ENCODE data around the gene SORCS2.

Gene SORCS2

DNA sequence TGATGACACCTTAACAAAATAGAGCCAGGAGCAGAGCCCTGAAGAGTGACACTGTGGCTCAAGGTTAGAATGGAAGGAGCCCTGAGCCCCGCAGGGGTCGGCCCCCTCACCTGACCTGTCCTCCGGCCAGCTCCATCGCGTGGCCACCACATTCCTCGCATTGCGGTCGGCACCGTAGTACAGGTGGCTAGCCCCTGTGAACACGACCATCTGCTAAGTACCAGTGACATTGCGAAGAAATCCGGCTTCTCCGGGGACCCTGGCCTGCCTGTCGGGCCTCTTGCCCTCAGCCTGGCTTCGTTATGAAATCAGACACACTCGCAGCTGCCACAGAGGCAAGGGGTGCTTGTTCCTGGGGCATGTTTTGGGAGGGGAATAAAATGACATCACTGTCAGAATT is 568.4 kb downstream of the SORCS2 start:
- Histone ChIP-seq H3K4me2 (ENCODE audit: low read length) (no peak overlapping the region), H3K36me3 (ENCODE audit: control insufficient read depth, low read length) (no peaks in the 10 kb centered on the region), H3K9me2 (replicated peaks; ENCODE audit: control insufficient read depth, low read length) (no peaks in the 10 kb centered on the region), H3K4me3 (ENCODE audit: low read length) (no peak overlapping the region), H3K4me1 (ENCODE audit: control insufficient read depth, low read length) (peaks cover 9% of the 10 kb centered on the region), H4K20me1 (ENCODE audit: control insufficient read depth, insufficient read depth, low read depth, low read length) (no peaks in the 10 kb centered on the region), H3K9me3 (ENCODE audit: control insufficient read depth, insufficient read depth, low read length) (no peaks in the 10 kb centered on the region), H3K79me2 (ENCODE audit: control insufficient read depth, low read length) (no peaks in the 10 kb centered on the region), H3F3A (ENCODE audit: control insufficient read depth, insufficient read depth) (no peaks in the 10 kb centered on the region), H3K27ac (ENCODE audit: low read depth, low read length) (no peak overlapping the region), H3K27me3 (ENCODE audit: control insufficient read depth, low read length) (peaks cover 13% of the 10 kb centered on the region)
- TF ChIP-seq EZH2phosphoT487 (IDR thresholded peaks at IDR 0.05; ENCODE audit: borderline replicate concordance, low read length) (no peak), CTCF (IDR thresholded peaks at IDR 0.05; ENCODE audit: low read depth, low read length, poor library complexity, severe bottlenecking) (no peak)

DNA sequence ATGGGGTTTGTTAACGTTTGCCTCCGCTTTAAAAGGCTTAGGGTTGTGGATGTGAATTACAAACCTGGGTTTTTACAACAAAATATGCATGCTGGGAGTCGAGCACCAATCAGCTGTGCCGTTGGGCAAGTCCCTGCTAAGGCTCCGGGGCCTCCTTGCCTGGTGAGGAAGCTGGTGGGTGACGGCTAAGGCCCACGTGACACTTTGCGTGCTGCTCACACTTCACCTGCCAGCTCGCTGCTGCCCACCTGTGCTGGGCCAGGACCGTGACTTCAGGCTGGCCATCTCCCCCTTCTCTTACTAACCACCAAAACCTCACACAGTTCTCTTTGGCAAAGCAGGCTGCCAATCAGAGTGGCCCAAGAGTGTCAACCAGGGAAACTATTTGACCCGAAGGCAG is 569.0 kb downstream of the SORCS2 start:
- Histone ChIP-seq H3K4me3 (ENCODE audit: low read length) (no peak overlapping the region), H3K4me2 (ENCODE audit: low read length) (no peak overlapping the region), H3K9me2 (replicated peaks; ENCODE audit: control insufficient read depth, low read length) (no peaks in the 10 kb centered on the region), H3K27me3 (ENCODE audit: control insufficient read depth, low read length) (peaks cover 13% of the 10 kb centered on the region), H3F3A (ENCODE audit: control insufficient read depth, insufficient read depth) (no peaks in the 10 kb centered on the region), H3K79me2 (ENCODE audit: control insufficient read depth, low read length) (no peaks in the 10 kb centered on the region), H3K9me3 (ENCODE audit: control insufficient read depth, insufficient read depth, low read length) (no peaks in the 10 kb centered on the region), H4K20me1 (ENCODE audit: control insufficient read depth, insufficient read depth, low read depth, low read length) (no peaks in the 10 kb centered on the region), H3K36me3 (ENCODE audit: control insufficient read depth, low read length) (no peaks in the 10 kb centered on the region), H3K4me1 (ENCODE audit: control insufficient read depth, low read length) (peaks cover 9% of the 10 kb centered on the region), H3K27ac (ENCODE audit: low read depth, low read length) (no peak overlapping the region)
- TF ChIP-seq EZH2phosphoT487 (IDR thresholded peaks at IDR 0.05; ENCODE audit: borderline replicate concordance, low read length) (no peak), CTCF (IDR thresholded peaks at IDR 0.05; ENCODE audit: low read depth, low read length, poor library complexity, severe bottlenecking) (no peak)

DNA sequence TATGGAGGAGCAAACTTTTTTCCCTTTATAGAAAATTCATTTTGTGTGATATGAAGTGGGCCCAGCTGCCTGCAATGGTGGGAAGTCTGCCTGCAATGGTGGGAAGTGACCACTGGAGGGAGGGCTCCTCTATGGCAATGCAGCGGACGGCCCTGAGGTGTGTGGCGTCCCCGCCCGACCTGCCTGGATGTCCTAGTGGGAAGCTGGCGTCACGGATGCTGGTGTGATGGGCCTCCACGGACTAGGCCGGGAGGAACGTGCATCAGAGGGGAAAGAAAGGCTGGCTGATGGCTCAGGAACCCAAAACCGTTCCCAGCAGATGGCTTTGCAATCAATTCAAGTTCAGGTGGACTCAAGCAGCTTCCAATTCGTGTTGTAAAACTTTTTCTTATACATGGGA is 569.4 kb downstream of the SORCS2 start:
- H3K27me3 ChIP-seq (ENCODE audit: control insufficient read depth, low read length), result peaks cover 13% of the 10 kb centered on the region
- TF ChIP-seq EZH2phosphoT487 (IDR thresholded peaks at IDR 0.05; ENCODE audit: borderline replicate concordance, low read length) (no peak), CTCF (IDR thresholded peaks at IDR 0.05; ENCODE audit: low read depth, low read length, poor library complexity, severe bottlenecking) (peak; percentile 83)
- H3K4me2 ChIP-seq (ENCODE audit: low read length), result no peak overlapping the region
- no peak overlapping the region for H3K27ac ChIP-seq (ENCODE audit: low read depth, low read length)
- H3K4me3 ChIP-seq (ENCODE audit: low read length), result no peak overlapping the region
- no peaks in the 10 kb centered on the region for H3K9me3 ChIP-seq (ENCODE audit: control insufficient read depth, insufficient read depth, low read length)
- no peaks in the 10 kb centered on the region for H3K79me2 ChIP-seq (ENCODE audit: control insufficient read depth, low read length)
- no peaks in the 10 kb centered on the region for H3K9me2 ChIP-seq (replicated peaks; ENCODE audit: control insufficient read depth, low read length)
- no peaks in the 10 kb centered on the region for H3F3A ChIP-seq (ENCODE audit: control insufficient read depth, insufficient read depth)
- H3K36me3 ChIP-seq (ENCODE audit: control insufficient read depth, low read length), result no peaks in the 10 kb centered on the region
- no peaks in the 10 kb centered on the region for H4K20me1 ChIP-seq (ENCODE audit: control insufficient read depth, insufficient read depth, low read depth, low read length)
- peaks cover 9% of the 10 kb centered on the region for H3K4me1 ChIP-seq (ENCODE audit: control insufficient read depth, low read length)

Measured in DOHH2 (cell line).